SU-DHL-6 (cell line): ENCODE results near the gene LRRN4CL.
"Not testable (repeated sequence)": the region's sequence is repeated elsewhere in the genome, so short reads cannot be mapped to it uniquely, and the experiment has no call there.

Experiments used
- CTCF ChIP-seq: fragments of 200-600 bp; sonication (generic); IDR thresholded peaks from one replicate; pipeline ENCODE4 v1.5.1; 2017; ENCODE audit warnings: antibody characterized with exemption, mild to moderate bottlenecking, low read length, moderate library complexity; ENCODE audit not compliant: insufficient read depth, poor library complexity, severe bottlenecking
- EZH2phosphoT487 ChIP-seq: fragments of 200-600 bp; sonication (generic), shearing (Covaris generic); conservative IDR thresholded peaks from 2 replicates; pipeline ENCODE4 v1.6.1; 2018; ENCODE audit warnings: mild to moderate bottlenecking, antibody characterized with exemption, low read length, moderate library complexity, mixed read lengths

GRCh38 chr11:62650283-62650682 is 39.0 kb downstream of the LRRN4CL start:
- not testable (repeated sequence) for TF ChIP-seq EZH2phosphoT487, CTCF
